22Rv1 (cell line): Measurements from ENCODE around the gene XAGE5.
"Not testable (repeated sequence)": the region's sequence is repeated elsewhere in the genome, so short reads cannot be mapped to it uniquely, and the experiment has no call there.

ENCODE experiments used
- CTCF ChIP-seq: fragments of 450-650 bp; IDR thresholded peaks from 2 replicates; pipeline ENCODE4 v1.5.1; 2017; ENCODE audit warnings: mild to moderate bottlenecking
- ZFX ChIP-seq: fragments of 450-650 bp; IDR thresholded peaks from 2 replicates; pipeline ENCODE4 v1.6.1; 2017; ENCODE audit warnings: antibody characterized with exemption, borderline replicate concordance

- not testable (repeated sequence) for TF ChIP-seq CTCF, ZFX
Observed at GRCh38 chrX:52797327-52797726, 13.8 kb upstream of the XAGE5 start, which contains the start of gene SPANXN5.
